HG03045 (cell line): ENCODE results near the gene SLIT3.

ENCODE experiments used
- ATAC-seq: cut with Tn5 transposase; IDR thresholded peaks from one replicate; pipeline ENCODE4 v1.9.1; 2021; ENCODE audit warnings: mild to moderate bottlenecking, moderate library complexity; ENCODE audit not compliant: unreplicated experiment

SLIT3 gene

DNA sequence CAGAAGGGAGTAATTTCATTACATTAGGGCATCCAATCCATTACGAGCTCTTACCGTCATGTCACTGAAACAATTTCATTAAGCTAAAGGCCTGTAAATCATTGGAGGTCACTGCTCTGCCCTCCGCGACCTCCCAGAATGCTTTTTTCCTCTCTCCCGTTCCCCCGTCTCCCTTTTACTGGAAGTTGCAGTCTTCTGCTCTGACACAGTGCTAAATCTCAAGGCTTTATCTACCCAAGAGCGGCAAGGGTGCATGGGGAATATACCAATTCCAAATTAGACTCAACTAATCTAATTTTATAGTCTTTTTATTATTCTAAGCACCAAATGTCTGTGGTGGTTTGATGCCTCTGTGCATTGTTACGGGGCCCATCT lies 456.0 kb downstream of the SLIT3 start:
- ATAC-seq, result no peak

DNA sequence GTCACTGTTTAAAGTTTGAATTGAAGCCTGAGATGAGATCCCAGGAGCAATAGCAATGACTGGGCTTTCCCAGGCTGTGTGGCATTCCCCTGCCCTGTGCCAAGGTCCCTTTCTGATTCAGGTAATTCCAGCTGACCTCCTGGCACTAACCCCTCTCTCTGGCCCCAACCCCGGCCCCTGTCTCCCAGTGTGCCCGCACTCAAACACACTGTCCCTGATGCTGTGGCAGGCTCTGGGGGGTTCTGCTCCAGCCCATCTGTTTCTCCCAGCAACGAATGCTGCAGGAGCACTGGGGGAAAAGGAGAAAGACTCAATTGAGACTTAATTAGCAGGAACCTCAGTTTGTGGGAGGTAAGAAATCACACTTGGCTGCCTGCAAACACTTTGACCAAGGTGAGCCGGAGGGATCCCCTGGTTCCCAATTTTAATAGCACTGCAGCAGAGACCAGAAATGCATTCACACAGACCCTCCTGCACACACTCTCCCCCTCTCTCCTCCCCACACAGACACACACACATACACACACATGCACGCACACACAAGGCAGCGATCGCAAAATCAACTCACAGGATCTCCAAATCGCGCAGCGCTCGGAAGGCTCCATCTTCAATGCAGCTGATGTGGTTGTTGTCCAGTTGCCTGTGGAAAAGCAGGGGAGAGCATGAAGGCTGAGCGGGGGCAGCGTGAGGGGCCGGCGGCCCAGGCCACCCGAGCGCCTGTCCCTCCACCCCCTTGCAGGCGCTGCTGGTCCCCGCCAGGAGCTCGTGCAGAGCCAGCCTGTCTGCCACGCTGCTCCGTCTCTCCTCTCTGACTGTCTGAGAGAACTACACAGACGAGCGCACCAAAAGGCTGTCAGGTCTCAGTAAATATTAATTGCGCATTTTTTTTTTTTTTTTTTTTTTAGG lies 456.7 kb downstream of the SLIT3 start:
- no peak for ATAC-seq

DNA sequence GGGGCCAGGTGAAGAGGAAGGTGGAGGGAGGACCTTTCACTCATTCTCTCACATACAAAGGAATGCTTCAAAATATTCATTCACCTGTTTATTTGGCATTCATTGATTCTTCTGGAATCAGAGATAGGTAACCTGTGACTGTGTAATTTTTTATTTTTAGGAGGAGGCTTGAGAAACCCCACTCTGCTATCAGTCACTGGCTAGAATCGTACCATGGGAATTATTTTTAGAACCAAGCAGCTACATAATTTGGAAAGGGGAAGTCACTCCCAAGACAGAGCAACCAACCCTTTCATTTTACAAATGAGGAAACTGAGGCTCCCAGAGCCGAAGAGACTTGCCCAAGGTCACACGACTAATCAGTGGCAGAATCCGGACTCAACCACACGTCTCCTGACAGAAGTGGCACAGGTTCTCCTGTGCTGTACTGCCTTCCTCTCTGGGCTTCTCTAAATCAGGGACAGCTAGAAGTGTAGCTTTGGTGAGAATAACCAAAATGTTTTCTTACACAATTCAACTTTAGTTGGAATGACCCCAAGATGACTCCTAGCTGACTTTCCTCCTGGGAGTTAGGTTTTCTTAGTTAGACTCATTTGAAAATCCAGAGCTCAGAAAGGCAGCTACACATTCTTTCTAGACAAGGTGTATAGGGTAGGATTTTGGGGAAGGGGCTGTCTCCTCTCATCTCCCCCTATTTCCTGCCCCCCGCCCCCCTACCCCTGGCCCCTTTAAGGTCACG lies 457.5 kb downstream of the SLIT3 start:
- ATAC-seq, result no peak

DNA sequence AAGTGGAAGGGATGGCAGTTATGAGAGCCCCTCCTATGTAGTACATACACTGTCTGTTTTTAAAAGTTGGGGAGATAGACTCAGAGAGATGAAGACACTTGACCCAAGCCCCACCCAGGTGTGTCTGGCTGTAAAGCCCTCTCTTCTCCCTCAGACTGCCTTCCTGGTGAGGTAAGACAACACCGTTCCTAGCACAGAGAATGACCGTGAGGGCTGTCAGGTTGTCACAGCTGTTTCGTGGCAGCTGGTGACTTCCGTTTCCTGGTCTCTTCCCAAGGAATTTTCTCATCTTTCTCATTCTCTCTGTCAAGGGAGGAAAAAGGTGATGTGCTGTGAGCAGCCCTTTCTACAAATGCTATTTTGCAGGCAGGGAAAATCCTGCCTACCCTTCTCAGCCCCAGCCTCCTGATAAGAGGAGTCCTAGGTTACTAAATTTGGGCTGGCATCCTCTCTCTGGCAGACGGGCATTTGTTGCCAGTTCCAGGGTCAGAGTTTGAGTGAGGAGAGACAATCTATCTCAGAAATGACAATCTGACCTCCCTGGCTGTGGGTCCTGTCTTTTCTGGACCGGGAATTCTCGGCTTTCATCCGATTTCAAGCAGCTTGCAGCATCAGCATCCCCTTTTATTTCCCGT lies 458.3 kb downstream of the SLIT3 start:
- ATAC-seq, result no peak

DNA sequence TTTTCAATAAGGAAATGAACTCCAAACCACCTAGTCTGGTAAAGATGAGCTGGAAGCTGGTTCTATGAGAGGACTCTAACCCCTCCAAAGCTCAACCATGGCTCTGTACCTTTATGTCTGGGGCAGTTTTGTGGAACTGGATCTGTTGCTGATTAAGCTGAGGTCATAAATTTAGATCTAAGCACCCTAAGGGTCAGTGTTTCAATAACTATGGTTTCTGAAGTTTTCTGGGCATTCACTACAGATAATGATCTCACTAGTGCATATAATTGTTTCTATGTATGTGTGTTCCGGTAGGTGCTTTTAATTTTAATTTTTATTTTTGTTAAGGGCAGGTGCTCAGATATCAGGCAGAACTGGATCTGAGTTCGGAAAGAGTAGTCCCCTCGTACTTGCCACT lies 463.1 kb downstream of the SLIT3 start:
- no peak for ATAC-seq

- ATAC-seq, result no peak
These were observed 464.2 kb downstream of the SLIT3 start for GRCh38 chr5:168836603-168837231.

- ATAC-seq, result no peak
These were observed 467.0 kb downstream of the SLIT3 start for GRCh38 chr5:168833936-168834335.

- ATAC-seq, result no peak
These were observed 467.6 kb downstream of the SLIT3 start for GRCh38 chr5:168833383-168833782.

- no peak for ATAC-seq
These were observed 468.6 kb downstream of the SLIT3 start for GRCh38 chr5:168832308-168832707.

DNA sequence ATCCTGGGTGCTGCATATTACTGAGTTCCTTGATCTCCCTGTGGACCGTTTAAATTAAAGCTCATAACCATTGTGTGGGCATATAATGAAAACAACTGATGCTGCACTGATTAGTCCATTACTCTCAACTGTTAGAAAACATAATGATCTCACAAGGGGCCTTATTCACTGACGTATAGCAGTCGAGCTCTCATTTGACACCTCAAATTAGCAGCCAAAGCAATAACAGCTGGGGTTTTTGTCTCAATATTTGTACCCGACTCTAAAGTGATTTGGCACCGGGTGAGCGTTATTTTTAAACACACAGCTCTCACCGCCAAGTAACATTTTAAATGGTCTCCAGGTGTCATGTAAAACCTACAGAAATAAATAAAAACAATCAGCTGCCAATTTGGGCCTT lies 469.6 kb downstream of the SLIT3 start:
- no peak for ATAC-seq

GRCh38 chr5:168830833-168831232 lies 470.1 kb downstream of the SLIT3 start:
- no peak for ATAC-seq

DNA sequence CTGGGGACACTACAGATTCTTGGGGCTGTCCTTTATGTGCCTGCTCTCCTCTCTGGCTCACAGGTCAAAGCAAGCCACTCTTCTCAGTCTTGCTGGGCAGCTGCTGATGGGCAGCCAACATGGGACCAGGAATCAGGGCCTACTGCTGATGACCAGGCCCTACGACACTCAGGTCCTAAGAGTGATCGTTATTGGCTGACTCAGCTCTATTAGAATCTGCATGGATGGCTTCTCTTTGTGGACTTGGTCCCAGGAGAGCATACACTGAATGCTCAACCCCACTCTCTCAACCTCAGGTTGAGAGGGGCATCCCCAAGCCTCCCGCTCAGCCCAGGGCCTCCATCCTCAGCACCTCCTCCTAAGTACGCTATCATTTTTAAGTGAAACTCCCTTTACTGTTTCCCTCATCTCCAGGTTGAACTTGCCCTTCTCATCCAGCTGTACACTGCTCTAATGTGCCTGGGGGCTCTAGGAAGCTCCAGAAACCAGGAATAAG lies 471.0 kb downstream of the SLIT3 start:
- no peak for ATAC-seq

DNA sequence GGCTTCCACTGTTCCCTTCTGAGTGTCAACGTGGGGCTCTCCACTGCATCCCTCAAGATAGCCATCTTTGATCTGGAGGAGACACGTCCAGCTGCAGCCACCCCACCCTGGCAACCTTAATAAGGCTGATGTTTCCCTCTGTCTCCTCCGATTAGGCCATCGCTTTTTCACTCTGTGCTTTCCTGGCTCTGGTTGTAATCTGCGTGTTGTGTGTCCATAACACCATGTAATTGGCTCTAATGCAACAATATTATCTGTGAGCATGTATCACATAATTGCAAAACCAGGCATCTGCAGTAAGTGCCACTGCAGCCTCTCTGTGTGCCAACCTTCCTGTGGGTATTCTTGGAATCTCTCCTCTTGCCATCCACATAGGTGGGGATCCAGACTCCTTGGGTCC lies 471.9 kb downstream of the SLIT3 start:
- ATAC-seq, result no peak

GRCh38 chr5:168827636-168828035 lies 473.3 kb downstream of the SLIT3 start:
- ATAC-seq, result no peak

- no peak for ATAC-seq
These were observed 474.7 kb downstream of the SLIT3 start for GRCh38 chr5:168826246-168826725.

GRCh38 chr5:168822745-168823281 lies 478.1 kb downstream of the SLIT3 start:
- no peak for ATAC-seq

GRCh38 chr5:168822248-168822744 lies 478.6 kb downstream of the SLIT3 start:
- no peak for ATAC-seq

DNA sequence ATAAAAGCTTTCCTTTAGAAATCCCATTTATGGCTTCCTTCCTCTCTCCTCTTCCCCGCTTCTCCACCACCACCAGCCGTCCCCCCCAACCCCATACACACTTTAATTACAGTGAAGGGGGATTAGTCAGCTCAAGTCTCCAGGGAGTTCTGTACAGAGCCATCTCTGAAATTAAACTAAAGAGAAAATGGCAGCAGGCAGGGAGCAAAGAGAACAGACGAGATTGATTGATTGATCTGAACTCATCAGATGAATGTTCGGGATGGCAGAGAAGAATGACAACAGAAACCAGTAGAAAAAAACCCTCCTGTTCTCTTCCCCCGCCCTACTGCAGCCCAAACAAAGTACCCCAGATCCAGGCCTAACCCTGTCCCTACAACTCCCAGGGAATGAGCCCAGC lies 480.1 kb downstream of the SLIT3 start:
- no peak for ATAC-seq

- no peak for ATAC-seq
These were observed 481.8 kb downstream of the SLIT3 start for GRCh38 chr5:168819004-168819621.

DNA sequence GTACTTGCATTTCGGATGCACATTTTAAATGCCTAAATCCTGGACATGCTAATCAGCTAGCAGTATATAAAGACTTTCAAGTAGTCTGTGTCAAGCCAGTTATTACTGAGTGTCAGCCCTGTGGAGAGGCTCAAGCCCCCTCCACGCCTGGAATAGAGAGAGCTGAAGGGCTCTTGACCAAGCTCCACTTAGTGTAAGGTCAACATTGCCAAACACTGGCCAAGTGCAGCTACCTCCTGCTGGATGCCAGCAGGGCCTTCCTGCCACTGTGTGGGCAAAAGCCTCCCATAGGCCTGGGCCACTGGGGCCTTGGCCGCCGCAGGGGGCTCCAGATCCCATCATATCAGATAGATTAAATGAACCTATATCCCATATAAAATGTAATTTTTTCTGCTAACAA lies 482.4 kb downstream of the SLIT3 start:
- no peak for ATAC-seq
